K562 (cell line): Measurements from ENCODE around the gene LRRC25. TPM values are rescaled to one million over a fixed set of nuclear protein-coding genes. Genes with fewer than 3 reads are reported as not detected.

ENCODE experiments used
- C11orf30 ChIP-seq: fragments of 450-650 bp; IDR thresholded peaks from 2 replicates; pipeline ENCODE4 v1.6.1; 2016; ENCODE audit warnings: low read depth, mild to moderate bottlenecking
- CREB1 ChIP-seq, 2 experiments: sonication (generic) in 1 of 2; formaldehyde crosslinking in 1 of 2; IDR thresholded peaks; 2 replicates each; pipeline versions ENCODE4 v1.6.1 to v1.8.0; 2012 to 2022; ENCODE audit warnings: inconsistent platforms in 1 of 2, mild to moderate bottlenecking in 1 of 2, missing genetic modification reagents in 1 of 2, moderate library complexity in 1 of 2
- DIDO1 ChIP-seq: fragments of 450-650 bp; IDR thresholded peaks from 2 replicates; pipeline ENCODE4 v1.6.1; 2016; ENCODE audit warnings: low read depth, missing biosample characterization, missing genetic modification characterization
- HDAC1 ChIP-seq, 2 experiments: fragments of 450-650 bp; IDR thresholded peaks; 2 replicates each; pipeline ENCODE4 v1.6.1; 2016 to 2017; ENCODE audit warnings: inconsistent platforms in 1 of 2, mild to moderate bottlenecking in 1 of 2, moderate library complexity in 1 of 2
- JUN ChIP-seq, 2 experiments: sonication (generic) in 1 of 2; formaldehyde crosslinking in 1 of 2; IDR thresholded peaks; 2 replicates each; pipeline versions ENCODE4 v1.6.1 to v1.8.0; 2012 to 2022; ENCODE audit warnings: borderline replicate concordance in 2 of 2, mild to moderate bottlenecking in 2 of 2, improper control_type of control experiment in 1 of 2, low read depth in 1 of 2, low read length in 1 of 2, missing genetic modification reagents in 1 of 2
- MTA1 ChIP-seq: fragments of 450-650 bp; IDR thresholded peaks from 2 replicates; pipeline ENCODE4 v1.6.1; 2017; ENCODE audit warnings: borderline replicate concordance
- PHB ChIP-seq: fragments of 250-450 bp; sonication (Bioruptor Pico); IDR thresholded peaks from 2 replicates; pipeline ENCODE4 v1.5.0; 2021
- TAF7 ChIP-seq: fragments of 450-650 bp; IDR thresholded peaks from 2 replicates; pipeline ENCODE4 v1.6.1; 2016; ENCODE audit warnings: missing genetic modification characterization, missing compliant biosample characterization
- TEAD2 ChIP-seq: fragments of 450-650 bp; IDR thresholded peaks from 2 replicates; pipeline ENCODE4 v1.6.1; 2016; ENCODE audit warnings: missing genetic modification characterization, control low read depth, missing compliant biosample characterization
- ZEB2 ChIP-seq: fragments of 450-650 bp; IDR thresholded peaks from 2 replicates; pipeline ENCODE4 v1.6.1; 2016
- ZNF184 ChIP-seq: sonication (generic); formaldehyde crosslinking; IDR thresholded peaks from 2 replicates; pipeline ENCODE4 v1.5.0; 2020; ENCODE audit warnings: missing genetic modification reagents
- ZNF24 ChIP-seq: fragments of 450-650 bp; IDR thresholded peaks from 2 replicates; pipeline ENCODE4 v1.6.1; 2016
- ZNF512 ChIP-seq: IDR thresholded peaks from 2 replicates; pipeline ENCODE4 v1.6.1; 2016; ENCODE audit warnings: missing genetic modification characterization, missing compliant biosample characterization
- polyA plus RNA-seq, 8 experiments: library from polyadenylated mRNA; depleted of rRNA in 4 of 8; stranded (reverse) in 5 of 8; unstranded in 3 of 8; fragments of >200 nt; fragmentation: Nextera tagmentation in 2 of 8; fragmentation: Illumina TruSeq in 1 of 8; extraction: Ambion mirVana in 2 of 8; extraction: Trizol in 1 of 8; gene quantifications; 2 replicates each; pipeline versions ENCODE4 v1.2.1 to v1.2.3, GENCODE V29; 2011 to 2014; ENCODE audit warnings: inconsistent platforms in 1 of 8, missing spikeins in 1 of 8
- total RNA-seq, 7 experiments: library from RNA; depleted of rRNA in 6 of 7; stranded (reverse); fragments of >200 nt in 6 of 7; fragmentation: Illumina TruSeq in 2 of 7; extraction: Trizol in 2 of 7; gene quantifications; 2 replicates each; pipeline versions ENCODE4 v1.2.1 to v1.2.3, GENCODE V29; 2011 to 2021; ENCODE audit warnings: low replicate concordance in 1 of 7
- TF ChIP-seq, protein P1 (sequence below): fragments of 450-650 bp; IDR thresholded peaks from 2 replicates; pipeline ENCODE4 v1.6.1; 2016; ENCODE audit warnings: mild to moderate bottlenecking, moderate library complexity

LRRC25 gene
- total and polyA plus RNA-seq, 9 of the 15 experiments (the other 6 are each of a cell fraction or from before 2014, with no cell fraction given) = 0.07 to 0.36 (median 0.10) TPM; not detected in 3

DNA sequence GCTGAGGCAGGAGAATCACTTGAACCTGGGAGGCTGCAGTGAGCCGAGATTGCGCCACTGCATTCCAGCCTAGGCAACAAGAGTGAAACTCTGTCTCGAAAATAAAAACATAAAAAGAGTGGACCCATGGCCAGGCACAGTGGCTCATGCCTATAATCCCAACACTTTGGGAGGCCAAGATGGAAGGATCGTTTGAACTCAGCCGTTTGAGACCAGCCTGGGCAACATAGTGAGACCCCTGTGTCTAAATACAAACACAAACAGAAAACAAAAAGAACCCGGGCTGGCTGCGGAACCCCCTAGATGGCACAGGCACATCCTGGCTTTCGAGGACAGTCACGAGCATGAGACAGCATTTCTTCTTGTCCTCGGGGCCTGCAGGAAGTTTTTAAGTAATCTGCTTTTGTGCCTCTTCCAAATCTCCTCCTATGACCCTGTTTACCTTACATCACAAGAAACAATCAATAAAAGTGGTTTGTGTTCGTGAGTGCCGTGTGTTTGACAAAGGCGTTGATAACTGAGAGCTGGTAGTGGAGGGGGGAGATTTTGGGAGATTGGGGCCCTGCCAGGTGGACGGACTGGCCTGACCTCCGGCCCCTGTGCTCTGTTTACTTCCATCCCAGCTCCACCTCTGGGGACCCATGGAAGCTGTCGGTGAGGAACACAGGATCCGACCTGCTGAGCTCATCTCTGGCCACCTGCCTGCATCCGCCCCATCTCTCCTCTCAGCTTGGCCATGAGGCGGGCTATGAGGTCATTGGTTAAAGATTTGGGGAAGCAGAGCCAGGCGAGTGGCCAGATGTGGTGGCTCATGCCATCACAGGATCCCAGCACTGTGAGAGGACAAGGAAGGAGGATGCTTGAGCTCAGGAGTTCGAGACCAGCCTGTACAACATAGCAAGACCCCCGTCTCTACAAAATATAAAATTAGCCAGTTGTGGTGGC, 17.3 kb downstream of the LRRC25 start (continued):
- TF ChIP-seq, protein P1, sequence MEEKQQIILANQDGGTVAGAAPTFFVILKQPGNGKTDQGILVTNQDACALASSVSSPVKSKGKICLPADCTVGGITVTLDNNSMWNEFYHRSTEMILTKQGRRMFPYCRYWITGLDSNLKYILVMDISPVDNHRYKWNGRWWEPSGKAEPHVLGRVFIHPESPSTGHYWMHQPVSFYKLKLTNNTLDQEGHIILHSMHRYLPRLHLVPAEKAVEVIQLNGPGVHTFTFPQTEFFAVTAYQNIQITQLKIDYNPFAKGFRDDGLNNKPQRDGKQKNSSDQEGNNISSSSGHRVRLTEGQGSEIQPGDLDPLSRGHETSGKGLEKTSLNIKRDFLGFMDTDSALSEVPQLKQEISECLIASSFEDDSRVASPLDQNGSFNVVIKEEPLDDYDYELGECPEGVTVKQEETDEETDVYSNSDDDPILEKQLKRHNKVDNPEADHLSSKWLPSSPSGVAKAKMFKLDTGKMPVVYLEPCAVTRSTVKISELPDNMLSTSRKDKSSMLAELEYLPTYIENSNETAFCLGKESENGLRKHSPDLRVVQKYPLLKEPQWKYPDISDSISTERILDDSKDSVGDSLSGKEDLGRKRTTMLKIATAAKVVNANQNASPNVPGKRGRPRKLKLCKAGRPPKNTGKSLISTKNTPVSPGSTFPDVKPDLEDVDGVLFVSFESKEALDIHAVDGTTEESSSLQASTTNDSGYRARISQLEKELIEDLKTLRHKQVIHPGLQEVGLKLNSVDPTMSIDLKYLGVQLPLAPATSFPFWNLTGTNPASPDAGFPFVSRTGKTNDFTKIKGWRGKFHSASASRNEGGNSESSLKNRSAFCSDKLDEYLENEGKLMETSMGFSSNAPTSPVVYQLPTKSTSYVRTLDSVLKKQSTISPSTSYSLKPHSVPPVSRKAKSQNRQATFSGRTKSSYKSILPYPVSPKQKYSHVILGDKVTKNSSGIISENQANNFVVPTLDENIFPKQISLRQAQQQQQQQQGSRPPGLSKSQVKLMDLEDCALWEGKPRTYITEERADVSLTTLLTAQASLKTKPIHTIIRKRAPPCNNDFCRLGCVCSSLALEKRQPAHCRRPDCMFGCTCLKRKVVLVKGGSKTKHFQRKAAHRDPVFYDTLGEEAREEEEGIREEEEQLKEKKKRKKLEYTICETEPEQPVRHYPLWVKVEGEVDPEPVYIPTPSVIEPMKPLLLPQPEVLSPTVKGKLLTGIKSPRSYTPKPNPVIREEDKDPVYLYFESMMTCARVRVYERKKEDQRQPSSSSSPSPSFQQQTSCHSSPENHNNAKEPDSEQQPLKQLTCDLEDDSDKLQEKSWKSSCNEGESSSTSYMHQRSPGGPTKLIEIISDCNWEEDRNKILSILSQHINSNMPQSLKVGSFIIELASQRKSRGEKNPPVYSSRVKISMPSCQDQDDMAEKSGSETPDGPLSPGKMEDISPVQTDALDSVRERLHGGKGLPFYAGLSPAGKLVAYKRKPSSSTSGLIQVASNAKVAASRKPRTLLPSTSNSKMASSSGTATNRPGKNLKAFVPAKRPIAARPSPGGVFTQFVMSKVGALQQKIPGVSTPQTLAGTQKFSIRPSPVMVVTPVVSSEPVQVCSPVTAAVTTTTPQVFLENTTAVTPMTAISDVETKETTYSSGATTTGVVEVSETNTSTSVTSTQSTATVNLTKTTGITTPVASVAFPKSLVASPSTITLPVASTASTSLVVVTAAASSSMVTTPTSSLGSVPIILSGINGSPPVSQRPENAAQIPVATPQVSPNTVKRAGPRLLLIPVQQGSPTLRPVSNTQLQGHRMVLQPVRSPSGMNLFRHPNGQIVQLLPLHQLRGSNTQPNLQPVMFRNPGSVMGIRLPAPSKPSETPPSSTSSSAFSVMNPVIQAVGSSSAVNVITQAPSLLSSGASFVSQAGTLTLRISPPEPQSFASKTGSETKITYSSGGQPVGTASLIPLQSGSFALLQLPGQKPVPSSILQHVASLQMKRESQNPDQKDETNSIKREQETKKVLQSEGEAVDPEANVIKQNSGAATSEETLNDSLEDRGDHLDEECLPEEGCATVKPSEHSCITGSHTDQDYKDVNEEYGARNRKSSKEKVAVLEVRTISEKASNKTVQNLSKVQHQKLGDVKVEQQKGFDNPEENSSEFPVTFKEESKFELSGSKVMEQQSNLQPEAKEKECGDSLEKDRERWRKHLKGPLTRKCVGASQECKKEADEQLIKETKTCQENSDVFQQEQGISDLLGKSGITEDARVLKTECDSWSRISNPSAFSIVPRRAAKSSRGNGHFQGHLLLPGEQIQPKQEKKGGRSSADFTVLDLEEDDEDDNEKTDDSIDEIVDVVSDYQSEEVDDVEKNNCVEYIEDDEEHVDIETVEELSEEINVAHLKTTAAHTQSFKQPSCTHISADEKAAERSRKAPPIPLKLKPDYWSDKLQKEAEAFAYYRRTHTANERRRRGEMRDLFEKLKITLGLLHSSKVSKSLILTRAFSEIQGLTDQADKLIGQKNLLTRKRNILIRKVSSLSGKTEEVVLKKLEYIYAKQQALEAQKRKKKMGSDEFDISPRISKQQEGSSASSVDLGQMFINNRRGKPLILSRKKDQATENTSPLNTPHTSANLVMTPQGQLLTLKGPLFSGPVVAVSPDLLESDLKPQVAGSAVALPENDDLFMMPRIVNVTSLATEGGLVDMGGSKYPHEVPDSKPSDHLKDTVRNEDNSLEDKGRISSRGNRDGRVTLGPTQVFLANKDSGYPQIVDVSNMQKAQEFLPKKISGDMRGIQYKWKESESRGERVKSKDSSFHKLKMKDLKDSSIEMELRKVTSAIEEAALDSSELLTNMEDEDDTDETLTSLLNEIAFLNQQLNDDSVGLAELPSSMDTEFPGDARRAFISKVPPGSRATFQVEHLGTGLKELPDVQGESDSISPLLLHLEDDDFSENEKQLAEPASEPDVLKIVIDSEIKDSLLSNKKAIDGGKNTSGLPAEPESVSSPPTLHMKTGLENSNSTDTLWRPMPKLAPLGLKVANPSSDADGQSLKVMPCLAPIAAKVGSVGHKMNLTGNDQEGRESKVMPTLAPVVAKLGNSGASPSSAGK = peak; percentile 81
- 0 out of 2 replicates have a peak, but pooled peaks have one; percentile 3 for TF ChIP-seq ZNF24
- peak; percentile 62 for TF ChIP-seq CREB1 (IDR thresholded peaks at IDR 0.05)
- TF ChIP-seq CREB1 (CRISPR knock-in tag; IDR thresholded peaks at IDR 0.05) = peak; percentile 69
- TF ChIP-seq TAF7 (tag) = peak; percentile 32; the same call in 1 of the 2 replicates
- peak; percentile 85 for TF ChIP-seq JUN (IDR thresholded peaks at IDR 0.05; ENCODE audit: borderline replicate concordance, low read depth, low read length)
- no peak; the same call in 1 of the 2 replicates for TF ChIP-seq JUN (CRISPR knock-in tag; IDR thresholded peaks at IDR 0.05; ENCODE audit: borderline replicate concordance)
- TF ChIP-seq DIDO1 (tag) = no peak
- TF ChIP-seq ZEB2 = peak; percentile 99
- peak; percentile 0; the same call in 1 of the 2 replicates for TF ChIP-seq TEAD2
- TF ChIP-seq MTA1 = peak; percentile 65; the same call in 1 of the 2 replicates
- TF ChIP-seq HDAC1 (IDR thresholded peaks at IDR 0.05) = peak in 1 of 2 experiments; percentile 35; a peak in 1 of 4 replicates
- no peak for TF ChIP-seq ZNF184
- TF ChIP-seq PHB (CRISPR knock-in tag) = peak; percentile 34; the same call in 1 of the 2 replicates
- TF ChIP-seq ZNF512 (tag) = no peak
- peak; percentile 84 for TF ChIP-seq C11orf30
